Measurements from ENCODE around the gene JAZF1.

JAZF1 gene

GRCh38 chr7:28133872-28134271, 46.7 kb downstream of the JAZF1 start:
- Histone ChIP-seq H3K27ac (ENCODE audit: low read depth, low read length, poor library complexity, severe bottlenecking) (no peak overlapping the region), H3K27me3 (ENCODE audit: insufficient read depth, low read length) (no peaks in the 10 kb centered on the region), H3K9me3 (ENCODE audit: low read length) (no peaks in the 10 kb centered on the region), H3K36me3 (ENCODE audit: insufficient read depth, low read length) (no peaks in the 10 kb centered on the region), H3F3A (ENCODE audit: insufficient read depth, low read length) (no peaks in the 10 kb centered on the region), H3K9ac (ENCODE audit: low read length) (no peak overlapping the region), H3K9me2 (ENCODE audit: low read depth, low read length) (no peaks in the 10 kb centered on the region), H2AFZ (ENCODE audit: low read length) (no peak overlapping the region), H3K4me1 (ENCODE audit: insufficient read depth, low read length, severe bottlenecking) (no peaks in the 10 kb centered on the region), H3K4me3 (ENCODE audit: low read depth, low read length, poor library complexity, severe bottlenecking) (no peak overlapping the region), H3K4me2 (ENCODE audit: low read length) (no peak overlapping the region), H4K20me1 (ENCODE audit: insufficient read depth, low read length) (no peaks in the 10 kb centered on the region), H3K79me2 (ENCODE audit: insufficient read depth, low read length) (no peaks in the 10 kb centered on the region)
- TF ChIP-seq EZH2 (IDR thresholded peaks at IDR 0.05; ENCODE audit: borderline replicate concordance, low read length) (no peak), CTCF (IDR thresholded peaks at IDR 0.05; ENCODE audit: low read length) (no peak)

GRCh38 chr7:28132959-28133870, 47.4 kb downstream of the JAZF1 start:
- Histone ChIP-seq H3K36me3 (ENCODE audit: insufficient read depth, low read length) (no peaks in the 10 kb centered on the region), H3K27me3 (ENCODE audit: insufficient read depth, low read length) (no peaks in the 10 kb centered on the region), H3K79me2 (ENCODE audit: insufficient read depth, low read length) (no peaks in the 10 kb centered on the region), H3K4me1 (ENCODE audit: insufficient read depth, low read length, severe bottlenecking) (no peaks in the 10 kb centered on the region), H4K20me1 (ENCODE audit: insufficient read depth, low read length) (no peaks in the 10 kb centered on the region), H3K9me3 (ENCODE audit: low read length) (no peaks in the 10 kb centered on the region), H3K9me2 (ENCODE audit: low read depth, low read length) (no peaks in the 10 kb centered on the region), H2AFZ (ENCODE audit: low read length) (no peak overlapping the region), H3F3A (ENCODE audit: insufficient read depth, low read length) (no peaks in the 10 kb centered on the region), H3K4me3 (ENCODE audit: low read depth, low read length, poor library complexity, severe bottlenecking) (no peak overlapping the region), H3K27ac (ENCODE audit: low read depth, low read length, poor library complexity, severe bottlenecking) (no peak overlapping the region), H3K4me2 (ENCODE audit: low read length) (no peak overlapping the region), H3K9ac (ENCODE audit: low read length) (no peak overlapping the region)
- TF ChIP-seq CTCF (IDR thresholded peaks at IDR 0.05; ENCODE audit: low read length) = no peak
- TF ChIP-seq EZH2 (IDR thresholded peaks at IDR 0.05; ENCODE audit: borderline replicate concordance, low read length) = no peak

GRCh38 chr7:28130277-28130676, 50.3 kb downstream of the JAZF1 start:
- Histone ChIP-seq H4K20me1 (ENCODE audit: insufficient read depth, low read length) (no peaks in the 10 kb centered on the region), H3K4me3 (ENCODE audit: low read depth, low read length, poor library complexity, severe bottlenecking) (no peak overlapping the region), H3K9me3 (ENCODE audit: low read length) (no peaks in the 10 kb centered on the region), H3K36me3 (ENCODE audit: insufficient read depth, low read length) (no peaks in the 10 kb centered on the region), H3K4me1 (ENCODE audit: insufficient read depth, low read length, severe bottlenecking) (no peaks in the 10 kb centered on the region), H3K9ac (ENCODE audit: low read length) (no peak overlapping the region), H3K4me2 (ENCODE audit: low read length) (no peak overlapping the region), H3K9me2 (ENCODE audit: low read depth, low read length) (no peaks in the 10 kb centered on the region), H3K79me2 (ENCODE audit: insufficient read depth, low read length) (no peaks in the 10 kb centered on the region), H3K27me3 (ENCODE audit: insufficient read depth, low read length) (no peaks in the 10 kb centered on the region), H2AFZ (ENCODE audit: low read length) (no peak overlapping the region), H3F3A (ENCODE audit: insufficient read depth, low read length) (no peaks in the 10 kb centered on the region), H3K27ac (ENCODE audit: low read depth, low read length, poor library complexity, severe bottlenecking) (no peak overlapping the region)
- TF ChIP-seq EZH2 (IDR thresholded peaks at IDR 0.05; ENCODE audit: borderline replicate concordance, low read length) (no peak), CTCF (IDR thresholded peaks at IDR 0.05; ENCODE audit: low read length) (no peak)

Data from OCI-LY1 (cell line).